ENCODE data around the gene PCDHGB5. TPM values are rescaled to one million over a fixed set of nuclear protein-coding genes. Genes with fewer than 3 reads are reported as not detected.
A peak's percentile ranks its signal among the peaks of the same experiment; 100 is the strongest.
"Not testable (repeated sequence)": the region's sequence is repeated elsewhere in the genome, so short reads cannot be mapped to it uniquely, and the experiment has no call there.

Gene PCDHGB5
- total RNA-seq, 2 experiments from 2014 or later, result 0.16 TPM; not detected in 1

DNA sequence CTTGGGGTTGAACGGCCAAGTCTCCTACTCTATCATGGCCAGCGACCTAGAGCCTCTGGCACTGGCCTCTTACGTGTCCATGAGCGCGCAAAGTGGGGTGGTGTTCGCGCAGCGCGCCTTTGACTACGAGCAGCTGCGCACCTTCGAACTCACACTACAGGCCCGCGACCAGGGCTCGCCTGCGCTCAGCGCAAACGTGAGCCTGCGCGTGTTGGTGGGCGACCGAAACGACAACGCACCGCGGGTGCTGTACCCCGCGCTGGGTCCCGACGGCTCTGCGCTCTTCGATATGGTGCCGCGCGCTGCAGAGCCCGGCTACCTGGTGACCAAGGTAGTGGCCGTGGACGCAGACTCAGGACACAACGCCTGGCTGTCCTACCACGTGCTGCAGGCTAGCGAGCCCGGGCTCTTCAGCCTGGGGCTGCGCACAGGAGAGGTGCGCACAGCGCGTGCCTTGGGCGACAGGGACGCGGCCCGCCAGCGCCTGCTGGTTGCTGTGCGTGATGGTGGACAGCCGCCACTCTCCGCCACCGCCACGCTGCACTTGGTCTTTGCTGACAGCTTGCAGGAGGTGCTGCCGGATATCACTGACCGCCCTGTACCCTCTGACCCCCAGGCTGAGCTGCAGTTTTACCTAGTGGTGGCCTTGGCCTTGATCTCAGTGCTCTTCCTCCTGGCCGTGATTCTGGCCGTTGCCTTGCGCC, 2.0 kb downstream of the PCDHGB5 start:
- Mint-ChIP-seq H3K9me3 (ENCODE audit: insufficient read depth) (peaks cover 23% of the 10 kb centered on the region), H3K4me3 (no peak overlapping the region), H3K4me1 (ENCODE audit: low read depth) (peaks cover 3% of the 10 kb centered on the region), H3K36me3 (ENCODE audit: low read depth) (peaks cover 12% of the 10 kb centered on the region), H3K27ac (peak overlapping the region; percentile 23), H3K27me3 (ENCODE audit: low read depth) (peaks cover 49% of the 10 kb centered on the region)
- DNase-seq (no peak), ATAC-seq (no peak)
- POLR2A ChIA-PET, result no interaction called here
- CTCF ChIA-PET, result interaction anchor here (0.9 to 1.1 kb wide), 2 partner anchors 13 to 79 kb away, joined by 3 read pairs; partner anchors contain the start of genes PCDHGA10 and TAF7

DNA sequence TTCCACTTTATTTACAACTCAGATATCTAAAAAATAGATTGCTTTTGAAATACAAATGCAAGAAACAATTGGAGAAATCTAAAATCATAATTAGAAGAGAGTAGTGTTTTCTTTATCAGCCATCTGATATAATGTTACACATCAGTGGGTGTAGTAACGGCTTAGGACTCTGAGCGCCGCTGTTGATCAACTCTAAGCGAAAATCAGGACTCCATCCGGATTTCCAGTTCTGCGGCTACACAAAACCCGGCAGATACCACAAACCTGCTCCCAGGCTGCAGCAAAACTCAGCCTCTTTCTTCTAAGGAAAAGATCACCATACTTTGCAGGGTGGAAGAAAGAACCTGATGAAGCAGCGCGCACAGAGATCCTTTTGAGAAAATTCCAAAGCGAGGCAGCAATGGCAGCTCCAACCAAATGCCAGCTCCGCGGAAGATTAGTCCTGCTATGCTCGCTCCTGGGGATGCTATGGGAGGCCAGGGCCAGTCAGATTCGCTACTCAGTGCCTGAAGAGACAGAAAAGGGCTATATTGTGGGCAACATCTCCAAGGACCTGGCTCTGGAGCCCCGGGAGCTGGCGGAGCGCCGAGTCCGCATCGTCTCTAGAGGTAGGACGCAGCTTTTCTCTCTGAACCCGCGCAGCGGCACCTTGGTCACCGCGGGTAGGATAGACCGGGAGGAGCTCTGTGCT, 5.0 kb downstream of the PCDHGB5 start, which contains the start of gene PCDHGA9:
TSS of gene PCDHGA9 (plus strand) at position 226 of the 691 bp plus-strand sequence. CDS start at position 401, 175 bp downstream.
- Mint-ChIP-seq H3K36me3 (ENCODE audit: low read depth) (peaks cover 9% of the 10 kb centered on the region), H3K4me3 (peak within 1 kb of the TSS; percentile 26), H3K27me3 (ENCODE audit: low read depth) (peaks cover 46% of the 10 kb centered on the region), H3K9me3 (ENCODE audit: insufficient read depth) (peaks cover 18% of the 10 kb centered on the region), H3K4me1 (ENCODE audit: low read depth) (peaks cover 3% of the 10 kb centered on the region), H3K27ac (no peak within 1 kb of the TSS)
- no peak for DNase-seq
- CTCF ChIA-PET, result interaction anchor here (1.1 to 1.8 kb wide), 2 partner anchors 9 to 155 kb away, joined by 3 read pairs; no protein-coding TSS in a partner anchor
- no peak for ATAC-seq
- POLR2A ChIA-PET, result no interaction called here

DNA sequence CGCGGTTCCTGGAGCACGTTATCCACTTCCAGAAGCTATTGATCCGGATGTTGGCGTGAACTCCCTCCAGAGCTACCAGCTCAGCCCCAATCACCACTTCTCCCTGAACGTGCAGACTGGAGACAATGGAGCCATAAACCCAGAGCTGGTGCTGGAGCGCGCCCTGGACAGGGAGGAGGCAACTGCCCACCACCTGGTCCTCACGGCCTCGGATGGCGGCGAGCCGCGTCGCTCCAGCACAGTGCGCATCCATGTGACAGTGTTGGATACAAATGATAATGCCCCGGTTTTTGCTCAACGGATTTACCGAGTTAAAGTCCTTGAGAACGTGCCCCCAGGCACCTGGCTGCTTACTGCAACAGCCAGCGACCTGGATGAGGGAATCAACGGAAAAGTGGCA, 5.6 kb downstream of the PCDHGB5 start:
- H3K4me1 Mint-ChIP-seq (ENCODE audit: low read depth), result peaks cover 5% of the 10 kb centered on the region
- ChIA-PET CTCF (interaction anchor here (1.1 to 1.8 kb wide), 2 partner anchors 9 to 154 kb away, joined by 3 read pairs; no protein-coding TSS in a partner anchor), POLR2A (no interaction called here)

DNA sequence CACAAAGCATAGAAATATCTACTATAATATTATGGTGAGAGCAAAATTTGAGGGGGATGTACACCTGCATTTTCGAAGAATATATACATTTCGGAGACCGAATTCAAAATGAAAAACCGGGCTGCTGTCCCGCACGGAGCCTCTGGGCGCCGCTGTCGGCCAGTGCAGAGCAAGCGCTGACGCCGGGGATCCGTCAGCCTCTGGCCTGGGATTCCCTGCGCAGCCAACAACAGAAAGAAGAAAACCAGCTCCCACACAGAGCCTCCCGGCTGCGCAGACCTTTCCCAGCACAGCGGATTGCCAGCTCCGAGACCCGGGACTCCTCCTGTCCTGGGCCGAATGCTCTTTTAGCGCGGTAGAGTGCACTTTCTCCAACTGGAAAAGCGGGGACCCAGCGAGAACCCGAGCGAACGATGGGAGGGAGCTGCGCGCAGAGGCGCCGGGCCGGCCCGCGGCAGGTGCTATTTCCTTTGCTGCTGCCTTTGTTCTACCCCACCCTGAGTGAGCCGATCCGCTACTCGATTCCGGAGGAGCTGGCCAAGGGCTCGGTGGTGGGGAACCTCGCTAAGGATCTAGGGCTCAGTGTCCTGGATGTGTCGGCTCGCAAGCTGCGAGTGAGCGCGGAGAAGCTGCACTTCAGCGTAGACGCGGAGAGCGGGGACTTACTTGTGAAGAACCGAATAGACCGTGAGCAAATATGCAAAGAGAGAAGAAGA, 10.2 kb downstream of the PCDHGB5 start, which contains the start of gene PCDHGB6:
TSS of gene PCDHGB6 (plus strand) at position 232 of the 716 bp plus-strand sequence. CDS start at position 414, 182 bp downstream.
- H3K4me1 Mint-ChIP-seq (ENCODE audit: low read depth); DNase-seq; POLR2A ChIA-PET; H3K27ac Mint-ChIP-seq; ATAC-seq: not testable (repeated sequence)
- H3K27me3 Mint-ChIP-seq (ENCODE audit: low read depth), result peaks cover 49% of the 10 kb centered on the region
- H3K9me3 Mint-ChIP-seq (ENCODE audit: insufficient read depth), result peaks cover 24% of the 10 kb centered on the region
- peaks cover 13% of the 10 kb centered on the region for H3K36me3 Mint-ChIP-seq (ENCODE audit: low read depth)
- H3K4me3 Mint-ChIP-seq, result peak within 1 kb of the TSS; percentile 25
- CTCF ChIA-PET, result interaction anchor here (0.6 to 1.9 kb wide), 7 partner anchors 10 to 156 kb away, joined by 3 to 6 read pairs (median 4); partner anchors contain the start of genes PCDHGB7 and TAF7

More for the DNA sequence above, 5.6 kb downstream of the PCDHGB5 start:
- H3K27ac Mint-ChIP-seq, result no peak overlapping the region
- ATAC-seq (no peak), DNase-seq (no peak)
- H3K36me3 Mint-ChIP-seq (ENCODE audit: low read depth), result peaks cover 11% of the 10 kb centered on the region
- H3K9me3 Mint-ChIP-seq (ENCODE audit: insufficient read depth), result peaks cover 23% of the 10 kb centered on the region
- peaks cover 52% of the 10 kb centered on the region for H3K27me3 Mint-ChIP-seq (ENCODE audit: low read depth)
- H3K4me3 Mint-ChIP-seq, result no peak overlapping the region

DNA sequence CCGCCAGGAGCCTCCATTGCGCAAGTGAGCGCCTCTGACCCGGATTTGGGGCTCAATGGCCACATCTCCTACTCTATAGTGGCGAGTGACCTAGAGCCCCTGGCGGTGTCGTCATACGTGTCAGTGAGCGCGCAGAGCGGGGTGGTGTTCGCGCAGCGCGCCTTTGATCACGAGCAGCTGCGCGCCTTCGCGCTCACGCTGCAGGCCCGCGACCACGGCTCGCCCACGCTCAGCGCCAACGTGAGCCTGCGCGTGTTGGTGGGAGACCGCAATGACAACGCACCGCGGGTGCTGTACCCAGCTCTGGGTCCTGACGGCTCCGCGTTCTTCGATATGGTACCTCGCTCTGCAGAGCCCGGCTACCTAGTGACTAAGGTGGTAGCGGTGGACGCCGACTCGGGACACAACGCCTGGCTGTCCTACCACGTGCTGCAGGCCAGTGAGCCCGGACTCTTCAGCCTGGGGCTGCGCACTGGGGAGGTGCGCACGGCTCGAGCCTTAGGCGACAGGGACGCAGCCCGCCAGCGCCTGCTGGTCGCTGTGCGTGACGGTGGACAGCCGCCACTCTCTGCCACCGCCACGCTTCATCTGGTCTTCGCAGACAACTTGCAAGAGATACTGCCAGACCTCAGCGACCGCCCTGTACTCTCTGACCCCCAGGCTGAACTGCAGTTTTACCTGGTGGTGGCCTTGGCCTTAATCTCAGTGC, 12.0 kb downstream of the PCDHGB5 start:
- no peak overlapping the region for H3K4me3 Mint-ChIP-seq
- peaks cover 17% of the 10 kb centered on the region for H3K36me3 Mint-ChIP-seq (ENCODE audit: low read depth)
- H3K4me1 Mint-ChIP-seq (ENCODE audit: low read depth), result peaks cover 21% of the 10 kb centered on the region
- peaks cover 25% of the 10 kb centered on the region for H3K9me3 Mint-ChIP-seq (ENCODE audit: insufficient read depth)
- no peak overlapping the region for H3K27ac Mint-ChIP-seq
- DNase-seq (no peak), ATAC-seq (no peak)
- ChIA-PET POLR2A (no interaction called here), CTCF (no interaction called here)
- peaks cover 52% of the 10 kb centered on the region for H3K27me3 Mint-ChIP-seq (ENCODE audit: low read depth)

DNA sequence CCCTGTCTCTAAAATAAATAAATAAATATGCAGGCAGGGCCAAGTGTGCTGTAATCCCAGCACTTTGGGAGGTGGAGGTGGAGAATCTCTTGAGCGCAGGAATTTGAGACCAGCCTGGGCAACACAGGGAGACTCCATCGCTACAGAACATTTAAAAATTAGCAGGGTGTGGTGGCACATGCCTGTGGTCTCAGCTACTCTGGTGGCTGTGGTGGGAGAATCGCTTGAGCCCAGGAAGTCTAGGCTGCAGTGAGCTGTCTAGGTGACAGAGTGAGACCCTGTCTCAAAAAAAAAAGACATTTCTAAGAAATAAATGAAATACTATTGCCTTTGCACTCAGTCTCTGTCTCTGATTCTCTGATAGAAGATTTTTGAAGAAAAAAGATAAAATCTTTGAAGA, 13.8 kb downstream of the PCDHGB5 start:
- Mint-ChIP-seq H3K27me3 (ENCODE audit: low read depth) (peaks cover 63% of the 10 kb centered on the region), H3K27ac (no peak overlapping the region), H3K36me3 (ENCODE audit: low read depth) (peaks cover 17% of the 10 kb centered on the region), H3K9me3 (ENCODE audit: insufficient read depth) (peaks cover 25% of the 10 kb centered on the region), H3K4me3 (no peak overlapping the region), H3K4me1 (ENCODE audit: low read depth) (peaks cover 21% of the 10 kb centered on the region)
- ATAC-seq (no peak), DNase-seq (no peak)
- ChIA-PET POLR2A (no interaction called here), CTCF (interaction anchor here (3.7 to 4.1 kb wide), 2 partner anchors 91 to 102 kb away, joined by 14 to 36 read pairs; partner anchors contain the start of gene TAF7)

DNA sequence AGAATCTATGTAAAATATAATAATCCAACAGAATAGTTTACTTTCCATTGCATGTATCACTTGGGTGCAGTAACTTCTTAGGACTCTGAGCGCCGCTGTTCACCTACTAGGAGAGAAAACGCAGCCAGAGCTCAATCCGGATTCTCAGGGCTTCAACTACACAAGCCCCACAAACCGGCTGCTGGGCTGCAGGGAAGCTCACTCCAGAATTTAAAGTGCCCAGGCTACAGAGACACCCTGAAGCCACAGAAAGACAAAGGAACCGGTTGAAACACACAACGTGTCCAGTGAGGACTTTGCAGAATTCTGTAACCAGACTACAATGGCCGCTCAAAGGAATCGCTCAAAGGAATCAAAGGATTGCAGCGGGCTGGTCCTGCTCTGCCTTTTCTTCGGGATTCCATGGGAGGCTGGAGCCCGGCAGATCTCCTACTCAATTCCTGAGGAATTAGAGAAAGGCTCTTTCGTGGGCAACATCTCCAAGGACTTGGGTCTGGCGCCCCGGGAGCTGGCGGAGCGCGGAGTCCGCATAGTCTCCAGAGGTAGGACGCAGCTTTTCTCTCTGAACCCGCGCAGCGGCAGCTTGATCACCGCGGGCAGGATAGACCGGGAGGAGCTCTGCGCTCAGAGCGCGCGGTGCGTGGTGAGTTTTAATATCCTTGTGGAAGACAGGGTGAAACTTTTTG, 15.2 kb downstream of the PCDHGB5 start, which contains the start of gene PCDHGA10:
TSS of gene PCDHGA10 (plus strand) at position 134 of the 686 bp plus-strand sequence. CDS start at position 323, 189 bp downstream.
- POLR2A ChIA-PET, result interaction anchor here (1.1 kb wide), 1 partner anchor 101 kb away, joined by 3 read pairs; no protein-coding TSS in a partner anchor
- Mint-ChIP-seq H3K4me3 (peak within 1 kb of the TSS; percentile 71), H3K27ac (no peak within 1 kb of the TSS)

DNA sequence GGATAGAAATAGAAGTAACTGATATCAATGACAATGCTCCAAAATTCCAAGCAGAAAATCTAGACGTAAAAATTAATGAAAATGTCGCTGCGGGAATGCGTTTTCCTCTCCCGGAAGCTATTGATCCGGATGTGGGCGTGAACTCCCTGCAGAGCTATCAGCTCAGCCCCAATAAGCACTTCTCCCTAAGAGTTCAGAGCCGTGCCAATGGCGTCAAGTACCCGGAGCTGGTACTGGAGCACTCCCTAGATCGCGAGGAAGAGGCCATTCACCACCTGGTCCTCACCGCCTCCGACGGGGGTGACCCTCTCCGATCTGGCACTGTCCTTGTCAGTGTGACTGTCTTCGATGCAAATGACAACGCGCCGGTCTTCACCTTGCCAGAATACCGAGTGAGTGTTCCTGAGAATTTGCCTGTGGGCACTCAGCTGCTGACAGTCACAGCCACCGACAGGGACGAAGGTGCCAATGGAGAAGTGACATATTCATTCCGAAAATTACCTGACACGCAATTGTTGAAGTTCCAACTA, 15.9 kb downstream of the PCDHGB5 start:
- Mint-ChIP-seq H3K27me3 (ENCODE audit: low read depth) (peaks cover 62% of the 10 kb centered on the region), H3K9me3 (ENCODE audit: insufficient read depth) (peaks cover 25% of the 10 kb centered on the region), H3K27ac (no peak overlapping the region), H3K4me1 (ENCODE audit: low read depth) (peaks cover 24% of the 10 kb centered on the region), H3K36me3 (ENCODE audit: low read depth) (peaks cover 21% of the 10 kb centered on the region), H3K4me3 (peak overlapping the region; percentile 71)
- DNase-seq, result no peak
- ATAC-seq, result no peak
- ChIA-PET CTCF (interaction anchor here (0.9 to 4.1 kb wide), 27 partner anchors 8 to 154 kb away, joined by 3 to 36 read pairs (median 5); partner anchors contain the start of genes PCDHGA11, PCDHGA12, PCDHGA4 and PCDHGA8), POLR2A (interaction anchor here (1.1 kb wide), 1 partner anchor 100 kb away, joined by 3 read pairs; no protein-coding TSS in a partner anchor)

More for the DNA sequence above, 15.2 kb downstream of the PCDHGB5 start, which contains the start of gene PCDHGA10:
- CTCF ChIA-PET, result interaction anchor here (0.6 to 4.1 kb wide), 34 partner anchors 8 to 691 kb away, joined by 3 to 36 read pairs (median 5); partner anchors contain the start of genes PCDHGA11, PCDHGA12, PCDHGA4 and PCDHGA8
- ATAC-seq (peak; percentile 75), DNase-seq (peak; percentile 71)
- Mint-ChIP-seq H3K4me1 (ENCODE audit: low read depth) (peaks cover 26% of the 10 kb centered on the region), H3K9me3 (ENCODE audit: insufficient read depth) (peaks cover 25% of the 10 kb centered on the region), H3K36me3 (ENCODE audit: low read depth) (peaks cover 19% of the 10 kb centered on the region), H3K27me3 (ENCODE audit: low read depth) (peaks cover 60% of the 10 kb centered on the region)

DNA sequence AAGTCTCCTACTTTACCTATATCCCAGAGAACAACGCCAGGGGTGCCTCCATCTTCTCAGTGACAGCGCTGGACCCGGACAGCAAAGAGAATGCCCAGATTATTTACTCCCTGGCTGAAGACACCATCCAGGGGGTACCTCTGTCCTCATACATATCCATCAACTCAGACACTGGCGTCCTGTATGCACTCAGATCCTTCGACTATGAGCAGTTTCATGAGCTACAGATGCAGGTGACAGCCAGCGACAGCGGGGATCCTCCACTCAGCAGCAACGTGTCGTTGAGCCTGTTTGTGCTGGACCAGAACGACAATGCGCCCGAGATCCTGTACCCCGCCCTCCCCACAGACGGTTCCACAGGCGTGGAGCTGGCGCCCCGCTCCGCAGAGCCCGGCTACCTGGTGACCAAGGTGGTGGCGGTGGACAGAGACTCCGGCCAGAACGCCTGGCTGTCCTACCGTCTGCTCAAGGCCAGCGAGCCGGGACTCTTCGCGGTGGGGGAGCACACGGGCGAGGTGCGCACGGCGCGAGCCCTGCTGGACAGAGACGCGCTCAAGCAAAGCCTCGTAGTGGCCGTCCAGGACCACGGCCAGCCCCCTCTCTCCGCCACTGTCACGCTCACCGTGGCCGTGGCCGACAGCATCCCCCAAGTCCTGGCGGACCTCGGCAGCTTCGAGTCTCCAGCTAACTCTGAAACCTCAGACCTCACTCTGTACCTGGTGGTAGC, 17.0 kb downstream of the PCDHGB5 start:
- ATAC-seq, DNase-seq, POLR2A ChIA-PET, H3K27ac Mint-ChIP-seq: not testable (repeated sequence)
- Mint-ChIP-seq H3K9me3 (ENCODE audit: insufficient read depth) (peaks cover 23% of the 10 kb centered on the region), H3K4me1 (ENCODE audit: low read depth) (peaks cover 24% of the 10 kb centered on the region), H3K27me3 (ENCODE audit: low read depth) (peaks cover 60% of the 10 kb centered on the region), H3K36me3 (ENCODE audit: low read depth) (peaks cover 21% of the 10 kb centered on the region), H3K4me3 (peak overlapping the region; percentile 10)
- CTCF ChIA-PET, result interaction anchor here (1.2 to 4.1 kb wide), 6 partner anchors 16 to 110 kb away, joined by 7 to 36 read pairs (median 16); partner anchors contain the start of genes PCDHGA12, PCDHGB4, PCDHGB5 and TAF7

Measured in activated CD8-positive, alpha-beta T cell treated with anti-CD3 and anti-CD28 coated beads, Interleukin-2, amount 10 ng/mL, durations not matched to agents 7 days and 5 days (primary cell).